IMR-90 (cell line): ENCODE results near the gene TEX35. TPM values are rescaled to one million over a fixed set of nuclear protein-coding genes. Genes with fewer than 3 reads are reported as not detected.

Experiments
- ATAC-seq: fragments of 200-7000 bp; cut with Tn5 transposase; 2 replicates; pipeline ENCODE4 v1.9.1; 2020; ENCODE audit warnings: low read depth, mild to moderate bottlenecking, moderate library complexity
- BruUV-seq: library from RNA; stranded (reverse); fragments of 400-500 nt; replicated peaks from 2 replicates; lab custom pipeline; 2021; lab: Mats Ljungman, UMichigan
- CTCF ChIA-PET: fragments of 300-600 bp; formaldehyde crosslinking; extraction: SDS; loops from one replicate; lab custom pipeline; 2021; ENCODE audit warnings: antibody characterized with exemption; lab: Yijun Ruan, JAX
- POLR2A ChIA-PET: fragments of 300-600 bp; sonication (Branson Sonifier 250); formaldehyde crosslinking; loops from one replicate; lab custom pipeline; 2022; ENCODE audit warnings: antibody characterized with exemption; ENCODE audit not compliant: unreplicated experiment; lab: Charles Lee
- DNase-seq: peaks from one replicate; pipeline ENCODE4 v3.0.0; 2013
- H2AFZ ChIP-seq: replicated peaks from 2 replicates; pipeline ENCODE3; 2013; ENCODE audit warnings: low read length, mild to moderate bottlenecking; ENCODE audit not compliant: poor library complexity
- H2AK5ac ChIP-seq: 2 replicates; pipeline ENCODE4 v1.6.1; 2013; ENCODE audit warnings: low read depth, low read length, inconsistent platforms
- H2AK9ac ChIP-seq: replicated peaks from 2 replicates; pipeline ENCODE3; 2013; ENCODE audit warnings: mild to moderate bottlenecking, low read depth, low read length, moderate library complexity; ENCODE audit not compliant: poor library complexity
- H2BK120ac ChIP-seq: 2 replicates; pipeline ENCODE4 v1.6.1; 2013; ENCODE audit warnings: low read depth, low read length, inconsistent platforms
- H2BK15ac ChIP-seq: 3 replicates; pipeline ENCODE4 v1.6.1; 2013; ENCODE audit warnings: low read depth, low read length, inconsistent platforms
- H2BK20ac ChIP-seq: 2 replicates; pipeline ENCODE4 v1.6.1; 2013; ENCODE audit warnings: low read depth, mild to moderate bottlenecking, inconsistent platforms, low read length, moderate library complexity
- H2BK5ac ChIP-seq: 2 replicates; pipeline ENCODE4 v1.6.1; 2013; ENCODE audit warnings: mild to moderate bottlenecking, low read depth, low read length, inconsistent platforms; ENCODE audit not compliant: poor library complexity, severe bottlenecking
- H3K14ac ChIP-seq: replicated peaks from 2 replicates; pipeline ENCODE4 v1.6.1; 2013; ENCODE audit warnings: low read depth, low read length, inconsistent platforms
- H3K18ac ChIP-seq: 2 replicates; pipeline ENCODE4 v1.6.1; 2013; ENCODE audit warnings: low read depth, low read length, control low read depth
- H3K23ac ChIP-seq: 2 replicates; pipeline ENCODE4 v1.6.1; 2013; ENCODE audit warnings: low read depth, low read length, inconsistent platforms
- H3K27ac ChIP-seq: 2 replicates; pipeline ENCODE4 v1.5.1; 2013; ENCODE audit warnings: mild to moderate bottlenecking, control low read depth, low read length; ENCODE audit not compliant: insufficient read depth
- H3K27me3 ChIP-seq: 2 replicates; pipeline ENCODE4 v1.6.1; 2013; ENCODE audit warnings: low read length; ENCODE audit not compliant: control insufficient read depth, insufficient read depth
- H3K36me3 ChIP-seq: 2 replicates; pipeline ENCODE4 v1.6.1; 2013; ENCODE audit warnings: low read length, mixed read lengths; ENCODE audit not compliant: control insufficient read depth, insufficient read depth
- H3K4ac ChIP-seq: 2 replicates; pipeline ENCODE4 v1.6.1; 2013; ENCODE audit warnings: low read depth, low read length, inconsistent platforms
- H3K4me1 ChIP-seq: 2 replicates; pipeline ENCODE4 v1.6.1; 2013; ENCODE audit warnings: low read length, mixed read lengths; ENCODE audit not compliant: control insufficient read depth, insufficient read depth
- H3K4me2 ChIP-seq: 2 replicates; pipeline ENCODE4 v1.6.1; 2013; ENCODE audit warnings: low read depth, mild to moderate bottlenecking, control low read depth, low read length, moderate library complexity
- H3K4me3 ChIP-seq: 2 replicates; pipeline ENCODE4 v1.5.1; 2013; ENCODE audit warnings: low read depth, mild to moderate bottlenecking, control low read depth, low read length, moderate library complexity; ENCODE audit not compliant: insufficient read depth
- H3K56ac ChIP-seq: 2 replicates; pipeline ENCODE4 v1.6.1; 2013; ENCODE audit warnings: low read length, inconsistent platforms; ENCODE audit not compliant: insufficient read depth; ENCODE audit errors: extremely low read depth
- H3K79me1 ChIP-seq, 2 experiments: 2 replicates each; pipeline ENCODE4 v1.6.1; 2013; ENCODE audit warnings: low read length in 2 of 2, inconsistent platforms in 1 of 2, low read depth in 1 of 2
- H3K9ac ChIP-seq: 2 replicates; pipeline ENCODE4 v1.6.1; 2013; ENCODE audit warnings: low read depth, low read length, control low read depth
- H3K9me1 ChIP-seq: 2 replicates; pipeline ENCODE4 v1.6.1; 2013; ENCODE audit warnings: low read length, inconsistent platforms; ENCODE audit not compliant: insufficient read depth
- H3K9me3 ChIP-seq: 2 replicates; pipeline ENCODE4 v1.6.1; 2013; ENCODE audit warnings: low read length; ENCODE audit not compliant: control insufficient read depth, insufficient read depth
- H4K20me1 ChIP-seq: 2 replicates; pipeline ENCODE4 v1.6.1; 2013; ENCODE audit warnings: low read length, inconsistent platforms; ENCODE audit not compliant: insufficient read depth
- H4K5ac ChIP-seq: 2 replicates; pipeline ENCODE4 v1.6.1; 2013; ENCODE audit warnings: mild to moderate bottlenecking, low read depth, low read length, control low read depth
- H4K8ac ChIP-seq, 2 experiments: 2 replicates each; pipeline ENCODE4 v1.6.1; 2013; ENCODE audit warnings: low read depth in 2 of 2, low read length in 2 of 2, control low read depth in 1 of 2, inconsistent platforms in 1 of 2
- H4K91ac ChIP-seq: 2 replicates; pipeline ENCODE4 v1.6.1; 2013; ENCODE audit warnings: low read depth, low read length, inconsistent platforms; ENCODE audit not compliant: insufficient read depth
- CEBPB ChIP-seq: IDR thresholded peaks from 2 replicates; pipeline ENCODE4 v1.6.1; 2012; ENCODE audit warnings: low read depth, low read length, improper control_type of control experiment
- WGBS, 2 experiments: methylation state at CpG; one replicate each; pipeline versions ENCODE4 v1.1.5 to v1.1.7; 2013; ENCODE audit warnings: missing lambda C conversion rate in 2 of 2; ENCODE audit not compliant: insufficient read length in 1 of 2; ENCODE audit errors: extremely low coverage in 2 of 2; 5-methylcytosine and 5-hydroxymethylcytosine counted together
- dilution Hi-C: fragments of 300-500 bp; cut with HindIII; formaldehyde crosslinking; loops from one replicate; pipeline ENCODE4 v1.14.3; 2018; ENCODE audit warnings: low sequenced_read_pairs; ENCODE audit not compliant: unreplicated experiment
- in situ Hi-C: fragments of 300-500 bp; cut with MboI; formaldehyde crosslinking; loops from 3 replicates; pipeline ENCODE4 v1.14.3; 2019; ENCODE audit warnings: low sequenced_read_pairs, inconsistent platforms, mixed read lengths
- intact Hi-C: fragments of 100-400 bp; cut with micrococcal nuclease; formaldehyde crosslinking; loops from 2 replicates; pipeline ENCODE4 v1.10.0; 2022
- polyA plus RNA-seq, 3 experiments: library from polyadenylated mRNA; depleted of rRNA; stranded (reverse); fragments of >200 nt; gene quantifications; 2 replicates each; pipeline ENCODE4 v1.2.3, GENCODE V29; 2012; ENCODE audit warnings: low replicate concordance in 1 of 3
- total RNA-seq: library from RNA; depleted of rRNA; stranded (reverse); fragments of >200 nt; gene quantifications from 2 replicates; pipeline ENCODE4 v1.2.3, GENCODE V29; 2012
- TF ChIP-seq, protein P1 (sequence below): fragments of 150-350 bp; IDR thresholded peaks from 2 replicates; pipeline ENCODE4 v1.6.1; 2016; ENCODE audit warnings: low read depth, mild to moderate bottlenecking, low read length, moderate library complexity, borderline replicate concordance
- TF ChIP-seq, protein P2 (sequence below): fragments of 150-350 bp; IDR thresholded peaks from 2 replicates; pipeline ENCODE4 v1.6.1; 2017; ENCODE audit warnings: mild to moderate bottlenecking, antibody characterized with exemption, low read length, low read depth

The TEX35 gene
- total and polyA plus RNA-seq, 2 of the 4 experiments (the other 2 are of a cell fraction): 0.05 TPM; not detected in 1

DNA sequence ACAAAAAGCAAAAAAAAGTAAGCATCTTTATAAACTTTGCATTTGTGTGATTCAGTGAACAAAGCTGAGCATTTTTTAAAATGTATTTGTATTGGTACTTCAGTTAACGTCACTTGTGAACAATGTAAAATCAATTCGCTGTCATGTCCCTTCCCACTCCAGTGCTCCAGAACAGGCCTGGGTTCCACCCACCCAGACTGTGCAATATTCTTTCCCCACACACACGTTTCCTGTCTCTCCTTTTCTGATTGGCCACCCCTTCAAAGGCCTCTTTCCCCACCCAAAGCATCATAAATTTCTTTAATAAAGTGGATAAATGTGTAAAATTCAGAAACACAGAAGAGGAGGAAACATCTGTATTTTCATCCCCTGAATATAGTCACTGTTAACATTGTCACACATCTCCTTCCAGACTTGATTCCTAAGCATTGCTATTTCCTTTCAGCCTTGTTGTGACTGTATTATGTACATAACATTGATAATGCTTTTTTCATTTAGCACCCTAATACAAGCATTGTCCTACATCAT, 28.1 kb upstream of the TEX35 start:
- H2BK5ac ChIP-seq: no peak overlapping the region
- in situ Hi-C loops: no loop called here
- WGBS, 2 experiments: no CpG with 5 or more reads among the region's 3 CpGs
- H3K9me1 ChIP-seq: no peaks in the 10 kb centered on the region
- H3K36me3 ChIP-seq: peaks cover 2% of the 10 kb centered on the region; the same call in 1 of the 2 replicates
- no peak overlapping the region for H3K9ac ChIP-seq
- no peak overlapping the region for H2BK15ac ChIP-seq
- H3K4me2 ChIP-seq: no peak overlapping the region
- H4K91ac ChIP-seq: no peak overlapping the region
- no peak overlapping the region for H3K56ac ChIP-seq
- no peaks in the 10 kb centered on the region for H3K9me3 ChIP-seq
- no peaks in the 10 kb centered on the region for H3K79me1 ChIP-seq
- H4K8ac ChIP-seq: no peak overlapping the region
- DNase-seq: no peak
- no peak overlapping the region for H3K4ac ChIP-seq
- H3K27ac ChIP-seq: no peak overlapping the region
- no peak overlapping the region for H3K23ac ChIP-seq
- ATAC-seq: no peak
- H2AFZ ChIP-seq: no peak overlapping the region
- no peak overlapping the region for H2BK20ac ChIP-seq
- dilution Hi-C loops: no loop called here
- no peak for TF ChIP-seq CEBPB
- TF ChIP-seq, protein P1, sequence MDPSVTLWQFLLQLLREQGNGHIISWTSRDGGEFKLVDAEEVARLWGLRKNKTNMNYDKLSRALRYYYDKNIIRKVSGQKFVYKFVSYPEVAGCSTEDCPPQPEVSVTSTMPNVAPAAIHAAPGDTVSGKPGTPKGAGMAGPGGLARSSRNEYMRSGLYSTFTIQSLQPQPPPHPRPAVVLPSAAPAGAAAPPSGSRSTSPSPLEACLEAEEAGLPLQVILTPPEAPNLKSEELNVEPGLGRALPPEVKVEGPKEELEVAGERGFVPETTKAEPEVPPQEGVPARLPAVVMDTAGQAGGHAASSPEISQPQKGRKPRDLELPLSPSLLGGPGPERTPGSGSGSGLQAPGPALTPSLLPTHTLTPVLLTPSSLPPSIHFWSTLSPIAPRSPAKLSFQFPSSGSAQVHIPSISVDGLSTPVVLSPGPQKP: no peak
- TF ChIP-seq, protein P2, sequence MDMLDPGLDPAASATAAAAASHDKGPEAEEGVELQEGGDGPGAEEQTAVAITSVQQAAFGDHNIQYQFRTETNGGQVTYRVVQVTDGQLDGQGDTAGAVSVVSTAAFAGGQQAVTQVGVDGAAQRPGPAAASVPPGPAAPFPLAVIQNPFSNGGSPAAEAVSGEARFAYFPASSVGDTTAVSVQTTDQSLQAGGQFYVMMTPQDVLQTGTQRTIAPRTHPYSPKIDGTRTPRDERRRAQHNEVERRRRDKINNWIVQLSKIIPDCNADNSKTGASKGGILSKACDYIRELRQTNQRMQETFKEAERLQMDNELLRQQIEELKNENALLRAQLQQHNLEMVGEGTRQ: no peak
- no peak overlapping the region for H3K14ac ChIP-seq
- BruUV-seq: no TSS peak
- ChIA-PET POLR2A (no interaction called here), CTCF (interaction anchor here (0.6 kb wide), 1 partner anchor 784 kb away, joined by 4 read pairs; no protein-coding TSS in a partner anchor)
- no peak overlapping the region for H2AK5ac ChIP-seq
- no peak overlapping the region for H2AK9ac ChIP-seq
- intact Hi-C loops: no loop called here
- peaks cover 2% of the 10 kb centered on the region; the same call in 1 of the 2 replicates for H3K27me3 ChIP-seq
- H4K5ac ChIP-seq: no peak overlapping the region
- H3K4me3 ChIP-seq: no peak overlapping the region
- H4K20me1 ChIP-seq: no peaks in the 10 kb centered on the region
- H2BK120ac ChIP-seq: no peak overlapping the region
- H3K4me1 ChIP-seq: no peaks in the 10 kb centered on the region
- H3K18ac ChIP-seq: no peak overlapping the region
